Liver (tissue), 3 donors: ENCODE data around the gene EIF5B.

Experiments used
- ATF3 ChIP-seq: IDR thresholded peaks from 2 replicates; pipeline ENCODE4 v1.6.1; 2016; ENCODE audit warnings: antibody characterized with exemption
- CTCF ChIP-seq: fragments of 150-350 bp; IDR thresholded peaks from 2 replicates; pipeline ENCODE4 v1.5.1; 2017; ENCODE audit warnings: improper control_type of control experiment, low read depth, low read length; ENCODE audit not compliant: missing input control
- EGR1 ChIP-seq, 2 donors: IDR thresholded peaks; 2 replicates each; pipeline ENCODE4 v1.6.1; 2016 to 2018; ENCODE audit warnings: antibody characterized with exemption in 2 of 2, low read depth in 2 of 2
- GABPA ChIP-seq, 2 donors: IDR thresholded peaks in 1 of 2; conservative IDR thresholded peaks in 1 of 2; 2 replicates each; pipeline ENCODE4 v1.6.1; 2016; ENCODE audit warnings: antibody characterized with exemption in 2 of 2, mild to moderate bottlenecking in 1 of 2, moderate library complexity in 1 of 2
- JUND ChIP-seq, 2 donors: IDR thresholded peaks; 2 replicates each; pipeline ENCODE4 v1.6.1; 2016; ENCODE audit warnings: antibody characterized with exemption in 2 of 2
- NR2F2 ChIP-seq: IDR thresholded peaks from 2 replicates; pipeline ENCODE4 v1.6.1; 2016; ENCODE audit warnings: antibody characterized with exemption
- RAD21 ChIP-seq, 2 donors: IDR thresholded peaks; 2 replicates each; pipeline ENCODE4 v1.6.1; 2016; ENCODE audit warnings: antibody characterized with exemption in 2 of 2, mild to moderate bottlenecking in 2 of 2
- SP1 ChIP-seq: IDR thresholded peaks from 2 replicates; pipeline ENCODE4 v1.6.1; 2018; ENCODE audit warnings: antibody characterized with exemption, mild to moderate bottlenecking
- YY1 ChIP-seq: IDR thresholded peaks from 2 replicates; pipeline ENCODE4 v1.6.1; 2016; ENCODE audit warnings: antibody characterized with exemption, mild to moderate bottlenecking
- TF ChIP-seq, protein P1 (sequence below): IDR thresholded peaks from 2 replicates; pipeline ENCODE4 v1.6.1; 2016; ENCODE audit warnings: antibody characterized with exemption, mild to moderate bottlenecking
- TF ChIP-seq, protein P2 (sequence below): IDR thresholded peaks from 2 replicates; pipeline ENCODE4 v1.6.1; 2016; ENCODE audit warnings: antibody characterized with exemption
- donor health status: healthy.
- donor health status: healthy.

GRCh38 chr2:99350194-99350593, 13.0 kb downstream of the EIF5B start:
- no peak for TF ChIP-seq CTCF
- TF ChIP-seq EGR1 (IDR thresholded peaks at IDR 0.05; ENCODE audit: low read depth in 2 of 2): no peak
- no peak for TF ChIP-seq RAD21 (IDR thresholded peaks at IDR 0.05)
- no peak for TF ChIP-seq GABPA (IDR thresholded peaks at IDR 0.05 in 1 of 2, conservative IDR thresholded peaks at IDR 0.05 in 1 of 2)
- no peak for TF ChIP-seq YY1
- no peak for TF ChIP-seq ATF3
- TF ChIP-seq, protein P1, sequence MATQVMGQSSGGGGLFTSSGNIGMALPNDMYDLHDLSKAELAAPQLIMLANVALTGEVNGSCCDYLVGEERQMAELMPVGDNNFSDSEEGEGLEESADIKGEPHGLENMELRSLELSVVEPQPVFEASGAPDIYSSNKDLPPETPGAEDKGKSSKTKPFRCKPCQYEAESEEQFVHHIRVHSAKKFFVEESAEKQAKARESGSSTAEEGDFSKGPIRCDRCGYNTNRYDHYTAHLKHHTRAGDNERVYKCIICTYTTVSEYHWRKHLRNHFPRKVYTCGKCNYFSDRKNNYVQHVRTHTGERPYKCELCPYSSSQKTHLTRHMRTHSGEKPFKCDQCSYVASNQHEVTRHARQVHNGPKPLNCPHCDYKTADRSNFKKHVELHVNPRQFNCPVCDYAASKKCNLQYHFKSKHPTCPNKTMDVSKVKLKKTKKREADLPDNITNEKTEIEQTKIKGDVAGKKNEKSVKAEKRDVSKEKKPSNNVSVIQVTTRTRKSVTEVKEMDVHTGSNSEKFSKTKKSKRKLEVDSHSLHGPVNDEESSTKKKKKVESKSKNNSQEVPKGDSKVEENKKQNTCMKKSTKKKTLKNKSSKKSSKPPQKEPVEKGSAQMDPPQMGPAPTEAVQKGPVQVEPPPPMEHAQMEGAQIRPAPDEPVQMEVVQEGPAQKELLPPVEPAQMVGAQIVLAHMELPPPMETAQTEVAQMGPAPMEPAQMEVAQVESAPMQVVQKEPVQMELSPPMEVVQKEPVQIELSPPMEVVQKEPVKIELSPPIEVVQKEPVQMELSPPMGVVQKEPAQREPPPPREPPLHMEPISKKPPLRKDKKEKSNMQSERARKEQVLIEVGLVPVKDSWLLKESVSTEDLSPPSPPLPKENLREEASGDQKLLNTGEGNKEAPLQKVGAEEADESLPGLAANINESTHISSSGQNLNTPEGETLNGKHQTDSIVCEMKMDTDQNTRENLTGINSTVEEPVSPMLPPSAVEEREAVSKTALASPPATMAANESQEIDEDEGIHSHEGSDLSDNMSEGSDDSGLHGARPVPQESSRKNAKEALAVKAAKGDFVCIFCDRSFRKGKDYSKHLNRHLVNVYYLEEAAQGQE: no peak
- TF ChIP-seq JUND (IDR thresholded peaks at IDR 0.05): no peak
- TF ChIP-seq, protein P2, sequence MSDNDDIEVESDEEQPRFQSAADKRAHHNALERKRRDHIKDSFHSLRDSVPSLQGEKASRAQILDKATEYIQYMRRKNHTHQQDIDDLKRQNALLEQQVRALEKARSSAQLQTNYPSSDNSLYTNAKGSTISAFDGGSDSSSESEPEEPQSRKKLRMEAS: no peak
- TF ChIP-seq SP1: no peak
- no peak for TF ChIP-seq NR2F2
